Measurements from ENCODE around the gene ARHGAP8. TPM values are rescaled to one million over a fixed set of nuclear protein-coding genes. Genes with fewer than 3 reads are reported as not detected.
"Not testable (repeated sequence)": the region's sequence is repeated elsewhere in the genome, so short reads cannot be mapped to it uniquely, and the experiment has no call there.

Gene ARHGAP8
- total RNA-seq, 2 experiments from 2014 or later, result 2.1 to 3.2 TPM

DNA sequence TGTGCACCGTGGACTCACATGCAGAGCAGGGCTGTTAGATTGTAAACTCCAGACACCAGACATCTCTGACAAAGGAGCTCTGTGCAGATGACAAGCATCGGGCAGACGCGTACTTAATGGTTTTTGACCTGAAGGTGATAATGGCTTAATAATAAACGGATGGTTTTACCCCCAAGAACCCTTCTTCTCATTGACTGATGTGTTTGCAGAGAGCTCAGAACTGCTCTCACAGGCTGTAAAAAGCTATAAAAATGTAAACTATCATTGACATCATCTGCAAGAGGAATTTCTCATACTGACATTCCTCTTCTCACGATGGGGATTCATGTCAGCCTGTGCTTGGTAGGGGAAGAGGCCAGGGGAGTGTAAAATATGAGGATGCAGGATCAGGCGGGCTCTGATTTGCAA lies 8.6 kb upstream of the ARHGAP8 start:
- H3K9me3 Mint-ChIP-seq, result no peaks in the 10 kb centered on the region
- ChIA-PET CTCF (no interaction called here), POLR2A (interaction anchor here (0.9 to 1.2 kb wide), 2 partner anchors 14 to 40 kb away, joined by 3 to 4 read pairs; no protein-coding TSS in a partner anchor)
- ATAC-seq (no peak), DNase-seq (no peak)
- peaks cover 4% of the 10 kb centered on the region for H3K4me1 Mint-ChIP-seq (ENCODE audit: low read depth)
- no peak overlapping the region for H3K27ac Mint-ChIP-seq
- H3K36me3 Mint-ChIP-seq (ENCODE audit: low read depth), result no peaks in the 10 kb centered on the region
- intact Hi-C loops (cut with micrococcal nuclease), result no loop called here
- peaks cover 4% of the 10 kb centered on the region for H3K27me3 Mint-ChIP-seq
- H3K4me3 Mint-ChIP-seq, result no peak overlapping the region
- TF ChIP-seq CTCF (IDR thresholded peaks at IDR 0.05), result no peak

DNA sequence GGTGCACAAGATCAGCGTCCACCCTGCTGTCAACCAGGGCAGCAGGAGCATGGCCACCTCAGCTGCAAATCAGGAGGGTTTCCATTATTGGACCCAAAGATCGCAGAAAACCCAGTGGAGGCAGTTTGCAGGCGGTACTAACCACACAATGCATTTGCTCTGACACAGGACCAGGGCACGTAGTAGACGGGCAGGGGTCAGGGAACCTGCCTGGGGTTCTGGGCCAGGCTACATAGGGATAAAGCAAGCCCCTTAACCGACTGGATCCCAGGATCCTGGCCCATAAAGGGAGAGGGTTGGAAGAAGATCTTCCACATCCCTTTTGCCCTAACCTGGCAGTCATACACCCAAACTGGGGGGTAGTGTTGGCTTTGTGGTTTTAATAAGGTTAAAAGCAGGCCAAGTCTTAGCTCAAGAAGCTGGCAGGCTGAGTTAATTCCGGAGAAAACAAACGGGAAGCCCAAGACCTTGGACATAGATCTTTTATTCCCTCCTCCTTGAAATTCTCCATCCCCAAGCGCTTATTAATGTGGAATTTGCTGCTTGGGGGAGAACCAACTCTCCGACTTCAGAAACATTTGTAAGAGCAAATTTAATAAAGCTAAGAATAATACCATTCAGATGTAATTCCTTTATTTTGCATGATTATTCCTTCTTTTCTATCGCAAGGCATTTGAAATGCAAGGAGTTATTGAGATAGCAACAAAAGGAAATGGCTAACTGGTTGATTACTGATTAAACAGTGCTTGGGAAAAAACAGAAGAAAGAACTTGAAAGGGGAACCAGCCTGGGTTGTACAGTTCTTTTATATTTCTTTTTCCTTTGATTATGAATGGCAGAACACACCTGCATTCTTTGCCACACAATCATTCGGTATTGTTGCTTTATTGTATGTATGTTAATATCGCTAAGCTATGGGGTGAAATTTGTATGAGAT lies 6.3 kb upstream of the ARHGAP8 start:
- DNase-seq (no peak), ATAC-seq (no peak)
- ChIA-PET CTCF (interaction anchor here (2.3 kb wide), 1 partner anchor 62 kb away, joined by 5 read pairs; no protein-coding TSS in a partner anchor), POLR2A (no interaction called here)
- H3K4me3 Mint-ChIP-seq, result no peak overlapping the region
- no peak overlapping the region for H3K27ac Mint-ChIP-seq
- H3K4me1 Mint-ChIP-seq (ENCODE audit: low read depth), result peaks cover 4% of the 10 kb centered on the region
- intact Hi-C loops (cut with micrococcal nuclease), result no loop called here
- H3K9me3 Mint-ChIP-seq, result no peaks in the 10 kb centered on the region
- H3K36me3 Mint-ChIP-seq (ENCODE audit: low read depth), result no peaks in the 10 kb centered on the region
- TF ChIP-seq CTCF (IDR thresholded peaks at IDR 0.05), result no peak
- H3K27me3 Mint-ChIP-seq, result peaks cover 7% of the 10 kb centered on the region

DNA sequence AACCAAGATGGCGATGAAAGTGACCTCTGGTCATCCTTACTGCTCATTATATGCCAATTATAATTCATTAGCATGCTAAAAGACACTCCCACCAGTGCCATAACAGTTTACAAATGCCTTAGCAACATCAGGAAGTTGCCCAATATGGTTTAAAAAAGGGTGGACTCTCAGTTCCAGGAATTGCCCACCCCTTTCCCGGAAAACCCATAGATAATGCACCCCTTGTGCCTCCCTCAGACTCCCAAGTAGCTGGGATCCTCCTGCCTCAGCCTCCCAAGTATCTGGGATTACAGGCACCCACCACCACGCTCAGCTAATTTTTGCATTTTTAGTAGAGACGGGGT lies 4.6 kb upstream of the ARHGAP8 start:
- H3K9me3 Mint-ChIP-seq; H3K4me1 Mint-ChIP-seq (ENCODE audit: low read depth); ATAC-seq; H3K36me3 Mint-ChIP-seq (ENCODE audit: low read depth); DNase-seq; H3K27me3 Mint-ChIP-seq; H3K27ac Mint-ChIP-seq; H3K4me3 Mint-ChIP-seq; intact Hi-C loops (cut with micrococcal nuclease); POLR2A ChIA-PET: not testable (repeated sequence)
- CTCF ChIA-PET, result interaction anchor here (2.3 kb wide), 1 partner anchor 63 kb away, joined by 5 read pairs; no protein-coding TSS in a partner anchor

- H3K36me3 Mint-ChIP-seq (ENCODE audit: low read depth), result no peaks in the 10 kb centered on the region
- DNase-seq, result no peak
- no peak overlapping the region for H3K4me3 Mint-ChIP-seq
- H3K27ac Mint-ChIP-seq, result no peak overlapping the region
- H3K9me3 Mint-ChIP-seq, result no peaks in the 10 kb centered on the region
- POLR2A ChIA-PET, result no interaction called here
- H3K4me1 Mint-ChIP-seq (ENCODE audit: low read depth), result peaks cover 9% of the 10 kb centered on the region
- ATAC-seq, result no peak
- CTCF ChIA-PET, result no interaction called here
- peaks cover 15% of the 10 kb centered on the region for H3K27me3 Mint-ChIP-seq
- no peak for TF ChIP-seq CTCF (IDR thresholded peaks at IDR 0.05)
- intact Hi-C loops (cut with micrococcal nuclease), result no loop called here
Measured at GRCh38 chr22:44748524-44748923, 3.9 kb upstream of the ARHGAP8 start.

DNA sequence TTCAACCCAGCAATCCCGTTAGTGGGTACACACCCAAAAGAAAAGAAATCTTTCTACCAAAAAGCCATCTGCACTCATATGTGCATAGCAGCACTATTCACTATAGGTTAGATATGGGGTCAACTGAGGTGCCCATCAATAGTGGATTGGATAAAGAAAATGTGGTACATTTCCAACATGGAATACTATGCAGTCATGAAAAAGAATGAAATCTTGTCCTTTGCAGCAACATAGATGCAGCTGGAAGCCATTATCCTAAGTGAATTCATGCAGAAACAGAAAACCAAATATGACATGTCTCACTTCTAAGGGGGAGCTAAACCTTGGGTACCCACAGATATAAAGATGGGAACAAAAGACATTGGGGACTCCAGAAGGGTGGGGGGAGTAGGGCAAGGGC lies 1.9 kb upstream of the ARHGAP8 start:
- TF ChIP-seq CTCF (IDR thresholded peaks at IDR 0.05), result no peak
- intact Hi-C loops (cut with micrococcal nuclease), result no loop called here
- ATAC-seq (no peak), DNase-seq (no peak)
- Mint-ChIP-seq H3K4me1 (ENCODE audit: low read depth) (peaks cover 9% of the 10 kb centered on the region), H3K27me3 (peaks cover 32% of the 10 kb centered on the region), H3K27ac (no peak overlapping the region), H3K9me3 (no peaks in the 10 kb centered on the region), H3K36me3 (ENCODE audit: low read depth) (no peaks in the 10 kb centered on the region), H3K4me3 (no peak overlapping the region)
- CTCF ChIA-PET, result no interaction called here
- POLR2A ChIA-PET, result no interaction called here
